Mucosa of descending colon (tissue), 3 donors: ENCODE data around the gene FALEC. TPM values are rescaled to one million over a fixed set of nuclear protein-coding genes. Genes with fewer than 3 reads are reported as not detected.

Experiments used
- ATAC-seq: fragments of 200-7000 bp; cut with Tn5 transposase; one replicate; pipeline ENCODE4 v1.9.1; 2020; ENCODE audit warnings: mild to moderate bottlenecking, moderate library complexity
- DNase-seq, 3 donors: peaks; one replicate each; pipeline ENCODE4 v3.0.0-alpha.2; 2020
- H3K36me3 ChIP-seq: fragments of 200-600 bp; one replicate; pipeline ENCODE4 v1.8.0; 2021; ENCODE audit warnings: low read depth, mild to moderate bottlenecking
- H3K4me1 ChIP-seq: fragments of 200-600 bp; one replicate; pipeline ENCODE4 v1.8.0; 2021; ENCODE audit warnings: low read depth, mild to moderate bottlenecking
- H3K4me3 ChIP-seq: fragments of 200-600 bp; one replicate; pipeline ENCODE4 v1.8.0; 2021; ENCODE audit warnings: mild to moderate bottlenecking
- H3K9me3 ChIP-seq: fragments of 200-600 bp; one replicate; pipeline ENCODE4 v1.8.0; 2021; ENCODE audit warnings: mild to moderate bottlenecking
- CTCF ChIP-seq: fragments of 200-600 bp; IDR thresholded peaks from one replicate; pipeline ENCODE4 v1.8.0; 2022; ENCODE audit warnings: antibody characterized with exemption, mild to moderate bottlenecking
- intact Hi-C, 2 donors: fragments of 100-400 bp; cut with DNase I in 1 of 2; cut with micrococcal nuclease in 1 of 2; formaldehyde crosslinking; loops; one replicate each; pipeline versions ENCODE4 v1.11.0 to v1.11.1; 2022; cut with DNase I, micrococcal nuclease
- total RNA-seq, 3 donors: library from RNA; stranded (reverse); fragmentation: NEBNext Ultra II Directional in 2 of 3; extraction: Animal tissue kit (Norgen Biotek cat#: 25700) in 2 of 3; gene quantifications; one replicate each; pipeline versions ENCODE4 v1.2.1 to v1.2.4, GENCODE V29; 2021 to 2023
- donor health status: DM: no; HTN: no; CAD: no; lungs with moderate emphysema.
- donor health status: DM: no; HTN: no; CAD: no.
- donor health status: DM: no; HTN: yes; CAD: no.

FALEC gene
- total RNA-seq, 3 donors from 2014 or later, result not detected

- Histone ChIP-seq H3K4me3 (no peak overlapping the region), H3K4me1 (peaks cover 16% of the 10 kb centered on the region), H3K9me3 (no peaks in the 10 kb centered on the region), H3K36me3 (no peaks in the 10 kb centered on the region)
- intact Hi-C loops, result no loop called here
- no peak for TF ChIP-seq CTCF
- ATAC-seq, result peak; percentile 8
- DNase-seq, result peak in 1 of 3 donors; percentile 17
Observed at GRCh38 chr1:150516050-150516591, 569 bp downstream of the FALEC start.

GRCh38 chr1:150516616-150517015, 1.1 kb downstream of the FALEC start:
- DNase-seq (peak in 1 of 3 donors; percentile 25), ATAC-seq (peak; percentile 3)
- Histone ChIP-seq H3K36me3 (no peaks in the 10 kb centered on the region), H3K4me3 (no peak overlapping the region), H3K9me3 (no peaks in the 10 kb centered on the region), H3K4me1 (peaks cover 16% of the 10 kb centered on the region)
- intact Hi-C loops, result no loop called here
- no peak for TF ChIP-seq CTCF

- intact Hi-C loops, result no loop called here
- Histone ChIP-seq H3K4me1 (peaks cover 9% of the 10 kb centered on the region), H3K9me3 (no peaks in the 10 kb centered on the region), H3K4me3 (no peak overlapping the region), H3K36me3 (no peaks in the 10 kb centered on the region)
- TF ChIP-seq CTCF, result no peak
- ATAC-seq (no peak), DNase-seq (no peak)
Observed at GRCh38 chr1:150521196-150521968, 5.8 kb downstream of the FALEC start.

GRCh38 chr1:150525348-150525747, 9.8 kb downstream of the FALEC start:
- intact Hi-C loops, result no loop called here
- DNase-seq, result no peak
- no peak for ATAC-seq
- peaks cover 7% of the 10 kb centered on the region for H3K4me1 ChIP-seq
- H3K9me3 ChIP-seq, result no peaks in the 10 kb centered on the region
- TF ChIP-seq CTCF, result no peak
- no peaks in the 10 kb centered on the region for H3K36me3 ChIP-seq
- H3K4me3 ChIP-seq, result no peak overlapping the region

- Histone ChIP-seq H3K4me3 (no peak overlapping the region), H3K4me1 (peaks cover 13% of the 10 kb centered on the region), H3K9me3 (no peaks in the 10 kb centered on the region), H3K36me3 (no peaks in the 10 kb centered on the region)
- intact Hi-C loops, result no loop called here
- no peak for TF ChIP-seq CTCF
- ATAC-seq, result no peak
- DNase-seq, result no peak
Observed at GRCh38 chr1:150528196-150528595, 12.6 kb downstream of the FALEC start.
